HepG2 (cell line): ENCODE results near the gene AUP1. TPM values are rescaled to one million over a fixed set of nuclear protein-coding genes. Genes with fewer than 3 reads are reported as not detected.

Experiments
- FOXK1 ChIP-seq: sonication (generic); formaldehyde crosslinking; IDR thresholded peaks from 2 replicates; pipeline ENCODE4 v1.4.0; 2020; ENCODE audit warnings: low read depth, missing genetic modification reagents, borderline replicate concordance
- JUN ChIP-seq: sonication (generic); formaldehyde crosslinking; IDR thresholded peaks from 2 replicates; pipeline ENCODE4 v1.4.0; 2020; ENCODE audit warnings: mild to moderate bottlenecking, missing genetic modification reagents
- KLF15 ChIP-seq: sonication (generic); formaldehyde crosslinking; IDR thresholded peaks from 2 replicates; pipeline ENCODE4 v1.8.1; 2023; ENCODE audit warnings: borderline replicate concordance, mild to moderate bottlenecking, inconsistent platforms, missing genetic modification reagents, mixed read lengths
- MAFK ChIP-seq, 2 experiments: IDR thresholded peaks in 1 of 2; conservative IDR thresholded peaks in 1 of 2; 2 replicates each; pipeline ENCODE4 v1.6.1; 2011; ENCODE audit warnings: improper control_type of control experiment in 2 of 2, low read length in 2 of 2
- MIXL1 ChIP-seq: IDR thresholded peaks from 2 replicates; pipeline ENCODE4 v1.6.1; 2016
- SALL2 ChIP-seq: sonication (generic); formaldehyde crosslinking; IDR thresholded peaks from 2 replicates; pipeline ENCODE4 v1.8.1; 2023; ENCODE audit warnings: mild to moderate bottlenecking, missing genetic modification reagents, inconsistent platforms
- UBTF ChIP-seq: sonication (generic); formaldehyde crosslinking; IDR thresholded peaks from 2 replicates; pipeline ENCODE4 v1.4.0; 2020; ENCODE audit warnings: mild to moderate bottlenecking, missing genetic modification reagents
- ZBTB40 ChIP-seq, 2 experiments: fragments of 450-650 bp in 1 of 2; sonication (generic) in 1 of 2; formaldehyde crosslinking in 1 of 2; IDR thresholded peaks; 2 replicates each; pipeline versions ENCODE4 v1.6.1 to v1.8.0; 2016 to 2022; ENCODE audit warnings: antibody characterized with exemption in 1 of 2, mild to moderate bottlenecking in 1 of 2, missing genetic modification reagents in 1 of 2
- ZFY ChIP-seq: sonication (generic); formaldehyde crosslinking; IDR thresholded peaks from 2 replicates; pipeline ENCODE4 v1.4.0; 2020; ENCODE audit warnings: missing genetic modification reagents
- ZHX1 ChIP-seq: sonication (generic); formaldehyde crosslinking; IDR thresholded peaks from 2 replicates; pipeline ENCODE4 v1.8.1; 2022; ENCODE audit warnings: low read depth, mild to moderate bottlenecking, missing genetic modification reagents
- ZNF501 ChIP-seq: sonication (generic); formaldehyde crosslinking; IDR thresholded peaks from 2 replicates; pipeline ENCODE4 v1.5.1; 2020; ENCODE audit warnings: mild to moderate bottlenecking, moderate library complexity, missing genetic modification reagents
- ZNF547 ChIP-seq: sonication (generic); formaldehyde crosslinking; IDR thresholded peaks from 2 replicates; pipeline ENCODE4 v1.5.1; 2020; ENCODE audit warnings: mild to moderate bottlenecking, missing genetic modification reagents
- ZNF619 ChIP-seq: sonication (generic); formaldehyde crosslinking; IDR thresholded peaks from 2 replicates; pipeline ENCODE4 v1.4.0; 2020; ENCODE audit warnings: mild to moderate bottlenecking, missing genetic modification reagents
- polyA plus RNA-seq, 8 experiments: library from polyadenylated mRNA; depleted of rRNA in 3 of 8; stranded (reverse) in 7 of 8; unstranded in 1 of 8; fragments of >200 nt; fragmentation: Illumina TruSeq in 4 of 8; extraction: Trizol in 4 of 8; gene quantifications; 2 replicates each; pipeline versions ENCODE4 v1.2.1 to v1.2.3, GENCODE V29; 2011 to 2016; ENCODE audit warnings: low read depth in 4 of 8, missing spikeins in 1 of 8, mixed read lengths in 1 of 8; ENCODE audit not compliant: insufficient read depth in 1 of 8
- total RNA-seq, 5 experiments: library from RNA; depleted of rRNA; stranded (reverse); fragments of >200 nt; fragmentation: Illumina TruSeq; extraction: Trizol; gene quantifications; 2 replicates each; pipeline ENCODE4 v1.2.3, GENCODE V29; 2016; ENCODE audit warnings: low read depth in 1 of 5

The AUP1 gene
- total and polyA plus RNA-seq, 2 of the 13 experiments (the other 11 are each of a cell fraction or from before 2014, with no cell fraction given), result 174 to 267 TPM

GRCh38 chr2:74553892-74554819 lies 24.6 kb upstream of the AUP1 start, which contains the start of the genes DOK1 and LOXL3 (continued):
- TF ChIP-seq ZBTB40 (IDR thresholded peaks at IDR 0.05) (no peak), ZBTB40 (CRISPR knock-in tag; IDR thresholded peaks at IDR 0.05) (no peak), ZNF547 (CRISPR knock-in tag) (peak; percentile 46; the same call in 1 of the 2 replicates), ZNF619 (CRISPR knock-in tag) (peak; percentile 15; the same call in 1 of the 2 replicates), MAFK (conservative IDR thresholded peaks at IDR 0.05 in 1 of 2, IDR thresholded peaks at IDR 0.05 in 1 of 2; ENCODE audit: low read length in 2 of 2) (peak; percentile 99), MIXL1 (CRISPR knock-in tag) (no peak), ZHX1 (CRISPR knock-in tag) (peak; percentile 70; the same call in 1 of the 2 replicates), ZFY (CRISPR knock-in tag) (0 out of 2 replicates have a peak, but pooled peaks have one; percentile 34), ZNF501 (no peak), UBTF (CRISPR knock-in tag) (no peak; the same call in 1 of the 2 replicates), KLF15 (CRISPR knock-in tag) (no peak), JUN (CRISPR knock-in tag) (peak; percentile 33; the same call in 1 of the 2 replicates), SALL2 (CRISPR knock-in tag) (no peak), FOXK1 (CRISPR knock-in tag) (no peak)
